Measurements from ENCODE around the gene SPDYE11. TPM values are rescaled to one million over a fixed set of nuclear protein-coding genes. Genes with fewer than 3 reads are reported as not detected.
"Not testable (repeated sequence)": the region's sequence is repeated elsewhere in the genome, so short reads cannot be mapped to it uniquely, and the experiment has no call there.

The SPDYE11 gene, protein sequence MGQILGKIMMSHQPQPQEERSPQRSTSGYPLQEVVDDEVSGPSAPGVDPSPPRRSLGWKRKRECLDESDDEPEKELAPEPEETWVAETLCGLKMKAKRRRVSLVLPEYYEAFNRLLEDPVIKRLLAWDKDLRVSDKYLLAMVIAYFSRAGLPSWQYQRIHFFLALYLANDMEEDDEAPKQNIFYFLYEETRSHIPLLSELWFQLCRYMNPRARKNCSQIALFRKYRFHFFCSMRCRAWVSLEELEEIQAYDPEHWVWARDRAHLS
- polyA plus RNA-seq (2013), result not detected in 2 replicates

DNA sequence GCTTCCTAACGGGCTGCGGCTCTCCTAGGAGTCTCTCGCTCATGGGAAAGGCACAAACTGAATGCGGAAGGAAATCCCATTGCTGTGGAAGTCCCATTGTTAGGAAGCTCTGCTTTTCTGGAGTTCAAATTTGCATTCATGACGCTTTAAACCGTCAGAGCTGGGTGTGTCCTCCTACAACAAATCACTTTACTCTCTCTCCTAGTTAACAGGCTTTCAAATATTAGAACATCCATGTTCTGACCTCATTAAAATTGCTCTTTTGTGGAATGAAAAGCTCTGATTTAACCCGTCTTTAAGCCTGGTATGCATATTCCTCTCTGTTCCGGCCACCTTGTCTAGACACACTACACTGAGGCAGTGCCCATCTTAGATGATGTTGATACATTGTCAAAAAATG, at the start of gene SPDYE11:
SPDYE11 (minus strand) TSS at position 101 of the 400 bp plus-strand sequence. CDS start 1,800 bp downstream, outside the sequence.
- not testable (repeated sequence) for H3K4me1 ChIP-seq (ENCODE audit: control insufficient read depth in 1 of 2, insufficient read depth in 2 of 2, low read length in 2 of 2); H3K18ac ChIP-seq (ENCODE audit: low read length); H2BK5ac ChIP-seq (ENCODE audit: low read depth, low read length, poor library complexity); H4K91ac ChIP-seq (ENCODE audit: low read depth, low read length); H3K36me3 ChIP-seq (ENCODE audit: control insufficient read depth in 1 of 2, insufficient read depth in 2 of 2, low read length in 2 of 2); H2BK12ac ChIP-seq (ENCODE audit: low read length); H2BK120ac ChIP-seq (ENCODE audit: insufficient read depth, low read length, poor library complexity); H3K4me3 ChIP-seq (ENCODE audit: low read depth, low read length); H4K8ac ChIP-seq (ENCODE audit: low read depth, low read length); H3K14ac ChIP-seq (ENCODE audit: low read length); H2AK5ac ChIP-seq (ENCODE audit: low read length); H2AFZ ChIP-seq (ENCODE audit: insufficient read depth, low read length, poor library complexity); DNase-seq; H3K4me2 ChIP-seq (ENCODE audit: low read length); H3K27ac ChIP-seq (ENCODE audit: low read depth, low read length); H3K9me3 ChIP-seq (ENCODE audit: insufficient read depth, low read depth, low read length); H3K27me3 ChIP-seq (ENCODE audit: insufficient read depth, low read length); H3K23ac ChIP-seq (ENCODE audit: low read length); H3K79me1 ChIP-seq (ENCODE audit: low read length); H4K12ac ChIP-seq (ENCODE audit: low read depth, low read length); H3K79me2 ChIP-seq (ENCODE audit: control insufficient read depth, insufficient read depth, low read length, poor library complexity); H3K4ac ChIP-seq (ENCODE audit: low read depth, low read length); H3K9ac ChIP-seq (ENCODE audit: low read length)
- no CpG with 5 or more reads among the region's 8 CpGs for WGBS (ENCODE audit: extremely low coverage, insufficient coverage, insufficient read length)

DNA sequence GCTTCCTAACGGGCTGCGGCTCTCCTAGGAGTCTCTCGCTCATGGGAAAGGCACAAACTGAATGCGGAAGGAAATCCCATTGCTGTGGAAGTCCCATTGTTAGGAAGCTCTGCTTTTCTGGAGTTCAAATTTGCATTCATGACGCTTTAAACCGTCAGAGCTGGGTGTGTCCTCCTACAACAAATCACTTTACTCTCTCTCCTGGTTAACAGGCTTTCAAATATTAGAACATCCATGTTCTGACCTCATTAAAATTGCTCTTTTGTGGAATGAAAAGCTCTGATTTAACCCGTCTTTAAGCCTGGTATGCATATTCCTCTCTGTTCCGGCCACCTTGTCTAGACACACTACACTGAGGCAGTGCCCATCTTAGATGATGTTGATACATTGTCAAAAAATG, 28.2 kb upstream of the SPDYE11 start, which contains the start of gene SPDYE9:
SPDYE9 (minus strand) TSS at position 101 of the 400 bp plus-strand sequence. CDS start 1,800 bp downstream, outside the sequence.
- not testable (repeated sequence) for H3K23ac ChIP-seq (ENCODE audit: low read length); H3K27me3 ChIP-seq (ENCODE audit: insufficient read depth, low read length); H3K9me3 ChIP-seq (ENCODE audit: insufficient read depth, low read depth, low read length); H3K9ac ChIP-seq (ENCODE audit: low read length); H3K18ac ChIP-seq (ENCODE audit: low read length); H3K14ac ChIP-seq (ENCODE audit: low read length); H2BK12ac ChIP-seq (ENCODE audit: low read length); H4K8ac ChIP-seq (ENCODE audit: low read depth, low read length); H3K27ac ChIP-seq (ENCODE audit: low read depth, low read length); H2AFZ ChIP-seq (ENCODE audit: insufficient read depth, low read length, poor library complexity); H3K79me2 ChIP-seq (ENCODE audit: control insufficient read depth, insufficient read depth, low read length, poor library complexity); H3K4me2 ChIP-seq (ENCODE audit: low read length); H3K36me3 ChIP-seq (ENCODE audit: control insufficient read depth in 1 of 2, insufficient read depth in 2 of 2, low read length in 2 of 2); H2BK5ac ChIP-seq (ENCODE audit: low read depth, low read length, poor library complexity); H4K12ac ChIP-seq (ENCODE audit: low read depth, low read length); H3K4me1 ChIP-seq (ENCODE audit: control insufficient read depth in 1 of 2, insufficient read depth in 2 of 2, low read length in 2 of 2); H3K4ac ChIP-seq (ENCODE audit: low read depth, low read length); H3K4me3 ChIP-seq (ENCODE audit: low read depth, low read length); H4K91ac ChIP-seq (ENCODE audit: low read depth, low read length); H2BK120ac ChIP-seq (ENCODE audit: insufficient read depth, low read length, poor library complexity); H3K79me1 ChIP-seq (ENCODE audit: low read length); H2AK5ac ChIP-seq (ENCODE audit: low read length); DNase-seq
- no CpG with 5 or more reads among the region's 8 CpGs for WGBS (ENCODE audit: extremely low coverage, insufficient coverage, insufficient read length)

DNA sequence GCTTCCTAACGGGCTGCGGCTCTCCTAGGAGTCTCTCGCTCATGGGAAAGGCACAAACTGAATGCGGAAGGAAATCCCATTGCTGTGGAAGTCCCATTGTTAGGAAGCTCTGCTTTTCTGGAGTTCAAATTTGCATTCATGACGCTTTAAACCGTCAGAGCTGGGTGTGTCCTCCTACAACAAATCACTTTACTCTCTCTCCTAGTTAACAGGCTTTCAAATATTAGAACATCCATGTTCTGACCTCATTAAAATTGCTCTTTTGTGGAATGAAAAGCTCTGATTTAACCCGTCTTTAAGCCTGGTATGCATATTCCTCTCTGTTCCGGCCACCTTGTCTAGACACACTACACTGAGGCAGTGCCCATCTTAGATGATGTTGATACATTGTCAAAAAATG, 28.0 kb downstream of the SPDYE11 start, which contains the start of gene SPDYE8:
SPDYE8 (minus strand) TSS at position 101 of the 400 bp plus-strand sequence. CDS start 1,800 bp downstream, outside the sequence.
- H3K36me3 ChIP-seq (ENCODE audit: control insufficient read depth in 1 of 2, insufficient read depth in 2 of 2, low read length in 2 of 2); H4K91ac ChIP-seq (ENCODE audit: low read depth, low read length); H3K27me3 ChIP-seq (ENCODE audit: insufficient read depth, low read length); H4K8ac ChIP-seq (ENCODE audit: low read depth, low read length); H3K79me1 ChIP-seq (ENCODE audit: low read length); H4K12ac ChIP-seq (ENCODE audit: low read depth, low read length); H2BK12ac ChIP-seq (ENCODE audit: low read length); H3K9me3 ChIP-seq (ENCODE audit: insufficient read depth, low read depth, low read length); H2BK120ac ChIP-seq (ENCODE audit: insufficient read depth, low read length, poor library complexity); H3K4me1 ChIP-seq (ENCODE audit: control insufficient read depth in 1 of 2, insufficient read depth in 2 of 2, low read length in 2 of 2); H3K4me2 ChIP-seq (ENCODE audit: low read length); H3K4me3 ChIP-seq (ENCODE audit: low read depth, low read length); H3K14ac ChIP-seq (ENCODE audit: low read length); H2BK5ac ChIP-seq (ENCODE audit: low read depth, low read length, poor library complexity); H3K23ac ChIP-seq (ENCODE audit: low read length); H3K4ac ChIP-seq (ENCODE audit: low read depth, low read length); H3K9ac ChIP-seq (ENCODE audit: low read length); DNase-seq; H3K79me2 ChIP-seq (ENCODE audit: control insufficient read depth, insufficient read depth, low read length, poor library complexity); H3K27ac ChIP-seq (ENCODE audit: low read depth, low read length); H3K18ac ChIP-seq (ENCODE audit: low read length); H2AFZ ChIP-seq (ENCODE audit: insufficient read depth, low read length, poor library complexity); H2AK5ac ChIP-seq (ENCODE audit: low read length): not testable (repeated sequence)
- WGBS (ENCODE audit: extremely low coverage, insufficient coverage, insufficient read length), result no CpG with 5 or more reads among the region's 8 CpGs

DNA sequence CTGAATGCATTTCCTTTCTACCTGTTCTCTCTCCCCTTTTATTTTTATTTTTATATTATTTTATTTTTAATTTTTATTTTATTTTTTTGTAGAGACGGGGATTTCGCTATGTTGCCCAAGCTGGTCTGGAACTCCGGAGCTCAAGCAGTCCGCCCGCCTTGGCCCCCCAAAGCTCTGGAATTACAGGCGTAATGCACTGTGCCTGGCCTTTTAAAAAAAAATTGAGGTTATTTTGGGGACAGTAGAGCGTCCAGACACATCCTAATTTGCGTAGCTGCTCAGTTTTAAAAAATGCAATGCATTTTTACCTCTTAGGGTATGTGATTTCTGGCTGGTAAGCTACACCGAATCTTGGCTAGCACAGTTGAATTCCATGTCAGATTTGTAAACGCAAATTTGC, 51.2 kb downstream of the SPDYE11 start:
- not testable (repeated sequence) for H3K4me2 ChIP-seq (ENCODE audit: low read length); H2BK5ac ChIP-seq (ENCODE audit: low read depth, low read length, poor library complexity); H3K4ac ChIP-seq (ENCODE audit: low read depth, low read length); H3K79me1 ChIP-seq (ENCODE audit: low read length); H3K4me3 ChIP-seq (ENCODE audit: low read depth, low read length); H3K36me3 ChIP-seq (ENCODE audit: control insufficient read depth in 1 of 2, insufficient read depth in 2 of 2, low read length in 2 of 2); H3K27ac ChIP-seq (ENCODE audit: low read depth, low read length); DNase-seq; H4K91ac ChIP-seq (ENCODE audit: low read depth, low read length); H3K27me3 ChIP-seq (ENCODE audit: insufficient read depth, low read length); H3K14ac ChIP-seq (ENCODE audit: low read length); H2BK120ac ChIP-seq (ENCODE audit: insufficient read depth, low read length, poor library complexity); H3K9me3 ChIP-seq (ENCODE audit: insufficient read depth, low read depth, low read length); H2AFZ ChIP-seq (ENCODE audit: insufficient read depth, low read length, poor library complexity); H4K12ac ChIP-seq (ENCODE audit: low read depth, low read length); H3K4me1 ChIP-seq (ENCODE audit: control insufficient read depth in 1 of 2, insufficient read depth in 2 of 2, low read length in 2 of 2); H3K18ac ChIP-seq (ENCODE audit: low read length); H3K9ac ChIP-seq (ENCODE audit: low read length); H3K23ac ChIP-seq (ENCODE audit: low read length); H4K8ac ChIP-seq (ENCODE audit: low read depth, low read length); H2BK12ac ChIP-seq (ENCODE audit: low read length); H3K79me2 ChIP-seq (ENCODE audit: control insufficient read depth, insufficient read depth, low read length, poor library complexity); H2AK5ac ChIP-seq (ENCODE audit: low read length)
- no CpG with 5 or more reads among the region's 10 CpGs for WGBS (ENCODE audit: extremely low coverage, insufficient coverage, insufficient read length)

Data from trophoblast cell (in vitro differentiated cells and primary cell).